Effector CD4-positive, alpha-beta T cell (primary cell): ENCODE data around the gene CD6.

ENCODE experiments used
- DNase-seq: peaks from one replicate; pipeline ENCODE4 v3.0.0-alpha.2; 2020

The CD6 gene

GRCh38 chr11:61011950-61012736 is 40.7 kb downstream of the CD6 start:
- DNase-seq: no peak

GRCh38 chr11:61012737-61013215 is 41.3 kb downstream of the CD6 start:
- no peak for DNase-seq

- no peak for DNase-seq
Measured at GRCh38 chr11:61018059-61018458, 46.6 kb downstream of the CD6 start.

- no peak for DNase-seq
Measured at GRCh38 chr11:61019037-61019831, 47.8 kb downstream of the CD6 start.

GRCh38 chr11:61019832-61020405 is 48.4 kb downstream of the CD6 start:
- DNase-seq: no peak

GRCh38 chr11:61020551-61021235 is 49.2 kb downstream of the CD6 start:
- no peak for DNase-seq

- DNase-seq: peak; percentile 91
Measured at GRCh38 chr11:61021661-61022212, 50.3 kb downstream of the CD6 start.

GRCh38 chr11:61022311-61023085 is 51.0 kb downstream of the CD6 start:
- DNase-seq: no peak

GRCh38 chr11:61023086-61023965 is 51.8 kb downstream of the CD6 start:
- peak; percentile 55 for DNase-seq

GRCh38 chr11:61023966-61024295 is 52.5 kb downstream of the CD6 start:
- DNase-seq: no peak

GRCh38 chr11:61024938-61025820 is 53.7 kb downstream of the CD6 start:
- no peak for DNase-seq

GRCh38 chr11:61025821-61026120 is 54.3 kb downstream of the CD6 start:
- DNase-seq: no peak

GRCh38 chr11:61026121-61027031 is 54.9 kb downstream of the CD6 start:
- peak; percentile 53 for DNase-seq

GRCh38 chr11:61027141-61027840 is 55.8 kb downstream of the CD6 start:
- DNase-seq: no peak

GRCh38 chr11:61028135-61028729 is 56.8 kb downstream of the CD6 start:
- DNase-seq: peak; percentile 56

- no peak for DNase-seq
Measured at GRCh38 chr11:61032824-61033223, 61.3 kb downstream of the CD6 start.

- no peak for DNase-seq
Measured at GRCh38 chr11:61033417-61033816, 61.9 kb downstream of the CD6 start.

GRCh38 chr11:61034111-61034510 is 62.6 kb downstream of the CD6 start:
- no peak for DNase-seq
